B cell (primary cell): ENCODE results near the gene SRGAP1. TPM values are rescaled to one million over a fixed set of nuclear protein-coding genes. Genes with fewer than 3 reads are reported as not detected.

Experiments
- ATAC-seq: fragments of 200-7000 bp; cut with Tn5 transposase; one replicate; pipeline ENCODE4 v1.10.0; 2021; ENCODE audit warnings: low read depth, mild to moderate bottlenecking, moderate number of reproducible peaks, moderate library complexity
- CTCF ChIA-PET: fragments of 350-600 bp; sonication (Branson Sonifier 250); formaldehyde crosslinking; loops from one replicate; lab custom pipeline; 2021; ENCODE audit warnings: antibody characterized with exemption, inconsistent platforms; lab: Charles Lee
- POLR2A ChIA-PET: fragments of 350-600 bp; sonication (Branson Sonifier 250); formaldehyde crosslinking; loops from one replicate; lab custom pipeline; 2021; ENCODE audit warnings: antibody characterized with exemption; lab: Charles Lee
- DNase-seq: peaks from one replicate; pipeline ENCODE4 v3.0.0; 2013
- H2AFZ ChIP-seq: 2 replicates; pipeline ENCODE4 v1.6.1; 2012; ENCODE audit warnings: mild to moderate bottlenecking, low read depth, low read length; ENCODE audit not compliant: insufficient read depth, poor library complexity, severe bottlenecking
- H3K27ac ChIP-seq, 2 donors: 1 replicate in 1 of 2; 2 replicates in 1 of 2; pipeline ENCODE4 v1.5.1; 2012 to 2013; ENCODE audit warnings: low read length in 2 of 2, mild to moderate bottlenecking in 2 of 2, moderate library complexity in 1 of 2
- H3K27me3 ChIP-seq, 4 experiments: fragments of 200-600 bp in 1 of 4; sonication (generic) in 1 of 4; replicated peaks in 1 of 4; 1 replicate in 2 of 4; 2 replicates in 2 of 4; pipeline versions ENCODE4 v1.6.1 to v1.7.0; 2013 to 2016; ENCODE audit warnings: low read length in 3 of 4, mild to moderate bottlenecking in 2 of 4, mixed read lengths in 1 of 4, moderate library complexity in 1 of 4; ENCODE audit not compliant: insufficient read depth in 4 of 4, control insufficient read depth in 3 of 4; ENCODE audit errors: control extremely low read depth in 1 of 4
- H3K36me3 ChIP-seq, 2 experiments: replicated peaks in 1 of 2; 1 replicate in 1 of 2; 2 replicates in 1 of 2; pipeline versions ENCODE4 v1.6.1 to v1.7.1; 2013; ENCODE audit warnings: low read length in 1 of 2; ENCODE audit not compliant: insufficient read depth in 2 of 2, control insufficient read depth in 1 of 2; ENCODE audit errors: control extremely low read depth in 1 of 2, extremely low read depth in 1 of 2
- H3K4me1 ChIP-seq, 2 donors: fragments of 200-600 bp in 1 of 2; sonication (generic) in 1 of 2; 1 replicate in 1 of 2; 2 replicates in 1 of 2; pipeline versions ENCODE4 v1.5.1 to v1.6.1; 2013 to 2017; ENCODE audit warnings: low read length in 2 of 2; ENCODE audit not compliant: control insufficient read depth in 2 of 2, insufficient read depth in 2 of 2
- H3K4me2 ChIP-seq: replicated peaks from 2 replicates; pipeline ENCODE3; 2012; ENCODE audit warnings: mild to moderate bottlenecking, low read depth, low read length; ENCODE audit not compliant: poor library complexity, severe bottlenecking
- H3K4me3 ChIP-seq, 5 experiments: fragments of 200-600 bp in 1 of 5; sonication (generic) in 1 of 5; 1 replicate in 3 of 5; 2 replicates in 2 of 5; pipeline versions ENCODE4 v1.5.1 to v1.7.0; 2011 to 2016; ENCODE audit warnings: low read length in 4 of 5, mild to moderate bottlenecking in 4 of 5, low read depth in 2 of 5, control low read depth in 1 of 5, moderate library complexity in 1 of 5; ENCODE audit not compliant: insufficient read depth in 1 of 5; ENCODE audit errors: control extremely low read depth in 1 of 5, extremely low read depth in 1 of 5
- H3K79me2 ChIP-seq: fragments of 200-600 bp; sonication (generic); one replicate; pipeline ENCODE4 v1.6.0; 2016; ENCODE audit warnings: low read length; ENCODE audit not compliant: control insufficient read depth, insufficient read depth
- H3K9ac ChIP-seq: fragments of 200-600 bp; sonication (generic); 2 replicates; pipeline ENCODE4 v1.6.1; 2017; ENCODE audit warnings: mild to moderate bottlenecking, low read length, moderate library complexity
- H3K9me3 ChIP-seq, 3 donors: one replicate each; pipeline versions ENCODE4 v1.6.1 to v1.7.1; 2013; ENCODE audit warnings: low read length in 2 of 3; ENCODE audit not compliant: control insufficient read depth in 2 of 3, insufficient read depth in 1 of 3; ENCODE audit errors: control extremely low read depth in 1 of 3
- H4K20me1 ChIP-seq: 2 replicates; pipeline ENCODE4 v1.6.0; 2012; ENCODE audit warnings: mild to moderate bottlenecking, low read length; ENCODE audit not compliant: insufficient read depth, control insufficient read depth, poor library complexity, severe bottlenecking
- H3K27ac Mint-ChIP-seq: one replicate; pipeline ENCODE4 v1.8.0; 2021; ENCODE audit warnings: mixed read lengths
- H3K27me3 Mint-ChIP-seq: one replicate; pipeline ENCODE4 v1.8.0; 2021; ENCODE audit warnings: mixed read lengths
- H3K4me1 Mint-ChIP-seq: one replicate; pipeline ENCODE4 v1.8.0; 2021; ENCODE audit warnings: mixed read lengths
- H3K4me3 Mint-ChIP-seq: one replicate; pipeline ENCODE4 v1.8.0; 2021; ENCODE audit warnings: mixed read lengths
- H3K9me3 Mint-ChIP-seq: one replicate; pipeline ENCODE4 v1.8.0; 2022; ENCODE audit warnings: mixed read lengths; ENCODE audit not compliant: insufficient read depth
- CTCF ChIP-seq: fragments of 200-600 bp; IDR thresholded peaks from one replicate; pipeline ENCODE4 v1.8.0; 2022; ENCODE audit warnings: antibody characterized with exemption, mild to moderate bottlenecking
- EZH2 ChIP-seq: IDR thresholded peaks from 2 replicates; pipeline ENCODE4 v1.6.1; 2012; ENCODE audit warnings: borderline replicate concordance, low read depth, mild to moderate bottlenecking, moderate library complexity, low read length; ENCODE audit not compliant: insufficient read depth, poor library complexity, severe bottlenecking
- WGBS: methylation state at CpG from one replicate; pipeline ENCODE4 v1.1.5; 2013; ENCODE audit warnings: missing lambda C conversion rate; ENCODE audit not compliant: insufficient coverage; 5-methylcytosine and 5-hydroxymethylcytosine counted together
- intact Hi-C: fragments of 100-400 bp; cut with micrococcal nuclease; formaldehyde crosslinking; loops from one replicate; pipeline ENCODE4 v1.10.0; 2022
- polyA plus RNA-seq: library from polyadenylated mRNA; depleted of rRNA; stranded (reverse); fragments of >200 nt; gene quantifications from 2 replicates; pipeline ENCODE4 v1.2.3, GENCODE V29; 2012
- total RNA-seq, 2 donors: library from RNA; stranded (reverse); fragments of 120-200 nt in 1 of 2; gene quantifications; 1 replicate in 1 of 2; 2 replicates in 1 of 2; pipeline versions ENCODE4 v1.2.3 to v1.2.4, GENCODE V29; 2013 to 2022

Gene SRGAP1
- total and polyA plus RNA-seq, 2 donors (not counting 1 experiment from before 2014, with no cell fraction given), result under 0.01 to 0.22 TPM

- Mint-ChIP-seq H3K9me3 (no peaks in the 10 kb centered on the region), H3K27ac (no peak overlapping the region), H3K27me3 (peaks cover 15% of the 10 kb centered on the region), H3K4me3 (no peak overlapping the region), H3K4me1 (no peaks in the 10 kb centered on the region)
- H3K4me2 ChIP-seq, result no peak overlapping the region
- H3K27ac ChIP-seq, result no peak overlapping the region
- H3K27me3 ChIP-seq, result peaks cover 0 to 4% (median 0%) of the 10 kb centered on the region in 4 experiments
- ATAC-seq (no peak), DNase-seq (no peak)
- no peak for TF ChIP-seq CTCF
- no peak for TF ChIP-seq EZH2
- no peak overlapping the region for H3K9ac ChIP-seq
- POLR2A ChIA-PET, result no interaction called here
- H4K20me1 ChIP-seq, result no peaks in the 10 kb centered on the region
- no peaks in the 10 kb centered on the region for H3K79me2 ChIP-seq
- CTCF ChIA-PET, result interaction anchor here (1.1 kb wide), 1 partner anchor 420 kb away, joined by 4 read pairs; no protein-coding TSS in a partner anchor
- no CpG with 5 or more reads among the region's 2 CpGs for WGBS
- no peak overlapping the region for H2AFZ ChIP-seq
- no peaks in the 10 kb centered on the region for H3K36me3 ChIP-seq
- no peak overlapping the region for H3K4me3 ChIP-seq
- intact Hi-C loops, result no loop called here
- H3K9me3 ChIP-seq, result no peaks in the 10 kb centered on the region
- H3K4me1 ChIP-seq, result no peaks in the 10 kb centered on the region
Observed at GRCh38 chr12:63836046-63836445, 8.5 kb upstream of the SRGAP1 start.

- H3K27me3 Mint-ChIP-seq, result peaks cover 10% of the 10 kb centered on the region
- ChIA-PET POLR2A (no interaction called here), CTCF (interaction anchor here (0.7 to 1.1 kb wide), 2 partner anchors 8 to 419 kb away, joined by 3 to 4 read pairs; partner anchors contain the start of gene SRGAP1)
- H3K9me3 Mint-ChIP-seq, result no peaks in the 10 kb centered on the region
- no peaks in the 10 kb centered on the region for H3K36me3 ChIP-seq
- H3K4me3 ChIP-seq, result no peak overlapping the region
- H3K4me3 Mint-ChIP-seq, result no peak overlapping the region
- no peak overlapping the region for H3K4me2 ChIP-seq
- H3K4me1 ChIP-seq, result no peaks in the 10 kb centered on the region
- ATAC-seq (no peak), DNase-seq (no peak)
- 100% methylated on average over 1 of the region's 3 CpGs for WGBS
- H3K27ac ChIP-seq, result no peak overlapping the region
- no peak overlapping the region for H2AFZ ChIP-seq
- intact Hi-C loops, result no loop called here
- TF ChIP-seq EZH2, result no peak
- no peak for TF ChIP-seq CTCF
- H3K27me3 ChIP-seq, result peaks cover 0 to 4% (median 0%) of the 10 kb centered on the region in 4 experiments
- H3K27ac Mint-ChIP-seq, result no peak overlapping the region
- H3K79me2 ChIP-seq, result no peaks in the 10 kb centered on the region
- H4K20me1 ChIP-seq, result no peaks in the 10 kb centered on the region
- no peak overlapping the region for H3K9ac ChIP-seq
- no peaks in the 10 kb centered on the region for H3K9me3 ChIP-seq
- H3K4me1 Mint-ChIP-seq, result no peaks in the 10 kb centered on the region
Observed at GRCh38 chr12:63836936-63837335, 7.6 kb upstream of the SRGAP1 start.
